NK-92 treated with Interleukin-12 subunit alpha and Interleukin-12 subunit beta, amount 100 ng/mL, for 24 hours (cell line): Measurements from ENCODE around the gene HELZ.

Experiments
- DNase-seq: peaks from one replicate; lab custom pipeline; 2025; lab: John Stamatoyannopoulos, UW

The HELZ gene

GRCh38 chr17:67026341-67026740 lies 218.7 kb downstream of the HELZ start:
- DNase-seq, result no peak

GRCh38 chr17:67025216-67025792 lies 219.7 kb downstream of the HELZ start:
- DNase-seq, result no peak

GRCh38 chr17:67024736-67025135 lies 220.3 kb downstream of the HELZ start:
- DNase-seq, result no peak

- DNase-seq, result no peak
Measured at GRCh38 chr17:67022451-67022810, 222.6 kb downstream of the HELZ start.

- no peak for DNase-seq
Measured at GRCh38 chr17:67021743-67022450, 223.1 kb downstream of the HELZ start.

GRCh38 chr17:67021196-67021595 lies 223.8 kb downstream of the HELZ start:
- DNase-seq, result no peak
